Activated B cell treated with CpG ODN at 0.5 μM for 24 hours (primary cell): ENCODE data around the gene RNASE2. TPM values are rescaled to one million over a fixed set of nuclear protein-coding genes. Genes with fewer than 3 reads are reported as not detected.
"Not testable (repeated sequence)": the region's sequence is repeated elsewhere in the genome, so short reads cannot be mapped to it uniquely, and the experiment has no call there.

Experiments
- ATAC-seq: fragments of 200-7000 bp; cut with Tn5 transposase; one replicate; pipeline ENCODE4 v1.10.0; 2021; ENCODE audit warnings: low read depth, mild to moderate bottlenecking, moderate library complexity
- CTCF ChIA-PET: fragments of 350-600 bp; sonication (Branson Sonifier 250); formaldehyde crosslinking; loops from one replicate; lab custom pipeline; 2021; ENCODE audit warnings: antibody characterized with exemption; lab: Charles Lee
- POLR2A ChIA-PET: fragments of 350-600 bp; sonication (Branson Sonifier 250); formaldehyde crosslinking; loops from one replicate; lab custom pipeline; 2021; ENCODE audit warnings: antibody characterized with exemption; lab: Charles Lee
- DNase-seq: peaks from one replicate; pipeline ENCODE4 v3.0.0; 2022
- H3K27ac Mint-ChIP-seq: one replicate; pipeline ENCODE4 v1.8.0; 2020; ENCODE audit warnings: mixed read lengths
- H3K27me3 Mint-ChIP-seq: one replicate; pipeline ENCODE4 v1.8.0; 2021; ENCODE audit warnings: mixed read lengths
- H3K36me3 Mint-ChIP-seq: one replicate; pipeline ENCODE4 v1.8.0; 2021; ENCODE audit warnings: low read depth, mixed read lengths
- H3K4me1 Mint-ChIP-seq: one replicate; pipeline ENCODE4 v1.8.0; 2021; ENCODE audit warnings: mixed read lengths
- H3K4me3 Mint-ChIP-seq: one replicate; pipeline ENCODE4 v1.8.0; 2020; ENCODE audit warnings: mild to moderate bottlenecking, mixed read lengths
- H3K9me3 Mint-ChIP-seq: one replicate; pipeline ENCODE4 v1.8.0; 2020; ENCODE audit warnings: mixed read lengths
- CTCF ChIP-seq: fragments of 200-600 bp; IDR thresholded peaks from one replicate; pipeline ENCODE4 v1.8.0; 2022; ENCODE audit warnings: antibody characterized with exemption, mild to moderate bottlenecking
- intact Hi-C: fragments of 100-400 bp; cut with micrococcal nuclease; formaldehyde crosslinking; loops from one replicate; pipeline ENCODE4 v1.15.1; 2024
- total RNA-seq: library from RNA; stranded (reverse); gene quantifications from 2 replicates; pipeline ENCODE4 v1.2.3, GENCODE V29; 2022

The RNASE2 gene
- total RNA-seq, 1 donor from 2014 or later, result not detected

- H3K27ac Mint-ChIP-seq, result no peak overlapping the region
These were observed 21.0 kb downstream of the RNASE2 start for GRCh38 chr14:20976291-20976690.

DNA sequence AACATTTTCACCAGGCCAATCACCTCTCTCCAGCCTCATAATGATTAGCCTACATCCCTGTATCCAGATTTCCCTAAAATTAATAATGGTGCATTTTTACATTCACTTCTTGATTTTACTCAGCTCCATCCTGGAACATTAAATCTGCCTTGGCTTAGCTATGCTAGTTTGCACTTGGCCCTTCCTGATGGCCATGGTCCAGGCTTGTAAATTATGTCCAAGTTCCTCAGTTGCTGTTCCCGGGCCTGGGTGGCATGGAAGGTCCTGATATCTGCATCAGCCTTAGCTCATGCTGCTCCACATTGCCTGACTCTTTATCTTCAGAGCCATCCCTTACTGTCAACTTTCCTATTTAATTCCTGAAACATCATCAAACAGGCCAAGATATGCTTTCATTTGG lies 23.4 kb downstream of the RNASE2 start:
- DNase-seq, result no peak
- Mint-ChIP-seq H3K4me3 (no peak overlapping the region), H3K27me3 (peaks cover 13% of the 10 kb centered on the region), H3K27ac (no peak overlapping the region), H3K4me1 (no peaks in the 10 kb centered on the region), H3K36me3 (no peaks in the 10 kb centered on the region), H3K9me3 (no peaks in the 10 kb centered on the region)
- ChIA-PET CTCF (no interaction called here), POLR2A (no interaction called here)
- no peak for TF ChIP-seq CTCF
- ATAC-seq, result no peak
- intact Hi-C loops, result loop anchor here (10.0 kb wide), 1 partner anchor 644 kb away; the partner anchor contains the start of gene CCNB1IP1

More at GRCh38 chr14:20976291-20976690, 21.0 kb downstream of the RNASE2 start:
- DNase-seq, result no peak
- H3K9me3 Mint-ChIP-seq, result no peaks in the 10 kb centered on the region
- peaks cover 28% of the 10 kb centered on the region for H3K27me3 Mint-ChIP-seq
- H3K4me1 Mint-ChIP-seq, result peaks cover 5% of the 10 kb centered on the region
- intact Hi-C loops, result loop anchor here (10.0 kb wide), 1 partner anchor 641 kb away; the partner anchor contains the start of gene CCNB1IP1
- TF ChIP-seq CTCF, result no peak
- ATAC-seq, result no peak
- ChIA-PET CTCF (no interaction called here), POLR2A (no interaction called here)
- no peak overlapping the region for H3K4me3 Mint-ChIP-seq
- no peaks in the 10 kb centered on the region for H3K36me3 Mint-ChIP-seq

DNA sequence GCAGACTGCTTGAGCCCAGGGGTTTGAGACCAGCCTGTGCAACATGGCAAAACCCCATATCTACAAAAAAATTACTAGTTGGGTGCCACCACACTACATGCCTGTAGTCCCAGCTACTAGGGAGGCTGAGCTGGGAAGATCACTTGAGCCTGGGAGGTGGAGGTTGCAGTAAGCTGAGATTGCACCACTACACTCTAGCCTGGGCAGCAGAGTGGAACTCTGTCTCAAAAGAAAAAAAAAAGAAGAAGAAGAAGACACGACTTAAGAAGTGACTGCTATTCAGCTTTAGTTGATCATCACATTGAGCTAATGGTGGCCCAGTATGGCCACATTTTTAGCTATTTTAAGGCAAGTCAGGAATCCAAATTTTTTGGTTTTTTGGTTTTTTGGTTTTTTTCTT lies 25.6 kb downstream of the RNASE2 start:
- Mint-ChIP-seq H3K36me3 (no peaks in the 10 kb centered on the region), H3K27ac (no peak overlapping the region), H3K27me3 (peaks cover 12% of the 10 kb centered on the region), H3K4me3 (no peak overlapping the region), H3K4me1 (no peaks in the 10 kb centered on the region), H3K9me3 (no peaks in the 10 kb centered on the region)
- CTCF ChIA-PET, result interaction anchor here (0.9 to 1.5 kb wide), 2 partner anchors 10 to 34 kb away, joined by 4 read pairs; no protein-coding TSS in a partner anchor
- POLR2A ChIA-PET, result no interaction called here
- ATAC-seq (no peak), DNase-seq (no peak)
- intact Hi-C loops, result no loop called here
- no peak for TF ChIP-seq CTCF

DNA sequence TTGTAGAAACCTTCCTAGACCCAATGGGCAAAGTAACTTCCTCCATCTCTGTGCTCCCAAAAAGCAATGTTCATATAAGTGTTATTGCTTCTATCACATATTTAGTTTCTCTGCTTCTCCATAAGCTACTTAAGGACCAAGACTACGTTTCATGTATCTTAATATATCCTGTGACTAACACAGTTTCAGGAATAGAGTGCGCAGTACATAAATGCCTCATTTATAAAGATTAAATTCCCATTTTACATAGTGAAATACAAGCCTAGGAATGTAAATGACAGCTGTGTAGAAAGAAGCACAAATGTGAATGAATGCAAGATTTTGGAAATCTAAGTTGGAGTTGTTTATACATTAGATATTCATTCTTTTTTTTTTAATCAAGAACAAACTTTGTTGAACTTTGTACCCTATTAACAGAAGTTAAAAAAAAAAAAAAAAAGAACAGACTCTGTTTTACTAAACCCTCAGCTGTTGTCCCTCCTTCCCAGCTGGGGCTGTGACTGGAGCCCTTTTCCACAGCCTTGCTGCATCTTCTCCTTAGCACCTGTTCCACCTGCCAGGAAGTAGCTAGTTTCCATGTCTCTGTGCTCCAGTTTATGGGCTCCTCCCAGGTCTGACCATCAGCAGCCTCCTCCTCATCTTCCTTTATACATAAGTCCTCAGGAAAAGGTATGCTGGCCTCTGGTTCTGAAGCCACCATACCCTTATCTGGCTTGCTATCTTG lies 27.5 kb downstream of the RNASE2 start:
- peaks cover 12% of the 10 kb centered on the region for H3K27me3 Mint-ChIP-seq
- POLR2A ChIA-PET, result interaction anchor here (0.6 to 0.7 kb wide), 2 partner anchors 202 to 461 kb away, joined by 3 read pairs; no protein-coding TSS in a partner anchor
- H3K9me3 Mint-ChIP-seq, result no peaks in the 10 kb centered on the region
- ATAC-seq, result no peak
- H3K27ac Mint-ChIP-seq, result no peak overlapping the region
- H3K36me3 Mint-ChIP-seq, result no peaks in the 10 kb centered on the region
- DNase-seq, result no peak
- no peak overlapping the region for H3K4me3 Mint-ChIP-seq
- no peaks in the 10 kb centered on the region for H3K4me1 Mint-ChIP-seq
- intact Hi-C loops, result no loop called here
- no peak for TF ChIP-seq CTCF
- CTCF ChIA-PET, result interaction anchor here (1.4 kb wide), 1 partner anchor 12 kb away, joined by 7 read pairs; no protein-coding TSS in a partner anchor

- CTCF ChIA-PET, result interaction anchor here (1.2 kb wide), 1 partner anchor 15 kb away, joined by 4 read pairs; no protein-coding TSS in a partner anchor
- H3K4me3 Mint-ChIP-seq, ATAC-seq, H3K27me3 Mint-ChIP-seq, H3K27ac Mint-ChIP-seq, DNase-seq, POLR2A ChIA-PET, H3K9me3 Mint-ChIP-seq, intact Hi-C loops, H3K36me3 Mint-ChIP-seq: not testable (repeated sequence)
- peaks cover 18% of the 10 kb centered on the region for H3K4me1 Mint-ChIP-seq
These were observed 30.4 kb downstream of the RNASE2 start for GRCh38 chr14:20985650-20986049.
